ENCODE results near the gene CHST5. TPM values are rescaled to one million over a fixed set of nuclear protein-coding genes. Genes with fewer than 3 reads are reported as not detected.

CHST5 gene
- 0.15 TPM for polyA plus RNA-seq (2012; ENCODE audit: low read depth, missing spikeins)

DNA sequence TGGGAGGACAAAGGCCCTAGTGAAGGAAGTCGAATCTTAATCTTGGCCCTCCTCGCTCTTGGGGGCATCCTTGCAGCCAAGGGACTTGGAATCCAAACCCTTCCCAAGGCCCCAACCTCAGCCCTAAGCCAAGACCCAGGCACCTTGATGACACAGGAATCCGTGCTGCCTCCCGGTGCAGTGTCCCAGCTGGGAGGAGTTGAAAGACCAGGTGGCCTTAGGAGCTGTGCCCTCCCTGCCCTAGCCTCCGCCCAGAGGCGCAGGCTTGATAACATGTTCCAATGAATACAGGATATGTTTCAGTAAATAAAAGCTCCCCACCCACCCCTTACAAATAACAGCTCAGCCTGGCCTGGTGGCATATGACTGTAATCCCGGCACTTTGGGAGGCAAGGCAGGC lies at the start of gene CHST5:
Gene CHST5 (minus strand): TSS at position 208 of the 400 bp plus-strand sequence. CDS start 5,724 bp downstream, outside the sequence.
- TF ChIP-seq POLR2AphosphoS5 (IDR thresholded peaks at IDR 0.05; ENCODE audit: low read depth, low read length) = no peak
- TF ChIP-seq SPI1 (IDR thresholded peaks at IDR 0.05; ENCODE audit: low read depth, low read length) = no peak
- no peak for TF ChIP-seq PAX5 (IDR thresholded peaks at IDR 0.05; ENCODE audit: insufficient read depth, low read length, severe bottlenecking)
- TF ChIP-seq POLR2A (IDR thresholded peaks at IDR 0.05; ENCODE audit: low read depth, low read length) = no peak
- no peak for TF ChIP-seq POU2F2 (IDR thresholded peaks at IDR 0.05; ENCODE audit: low read depth, low read length)
- no peak for TF ChIP-seq TAF1 (IDR thresholded peaks at IDR 0.05; ENCODE audit: low read depth, low read length)
- FAIRE-seq (no peak), DNase-seq (ENCODE audit: insufficient read length, low spot score) (no peak)

DNA sequence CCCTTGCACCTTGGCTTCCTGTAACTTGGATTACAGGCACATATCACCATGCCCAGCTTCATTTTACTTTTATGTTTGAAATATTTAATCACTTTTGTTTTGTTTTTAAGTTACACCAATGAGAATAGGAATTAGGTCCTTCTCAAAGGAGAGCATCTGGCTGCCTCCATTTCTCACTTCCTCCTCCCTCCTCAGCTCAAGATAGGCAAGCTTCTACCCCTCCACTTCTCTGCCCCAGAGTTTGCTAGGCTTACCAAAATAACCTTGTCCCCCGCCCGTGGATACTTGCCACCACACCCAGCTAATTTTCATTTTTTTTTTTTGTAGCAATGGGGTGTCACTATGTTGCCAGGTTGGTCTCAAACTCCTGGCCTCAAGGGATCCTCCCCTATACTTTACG lies 48.2 kb upstream of the CHST5 start:
- FAIRE-seq = peak; percentile 13
- no peak for DNase-seq (ENCODE audit: insufficient read length, low spot score)
- TF ChIP-seq POU2F2 (IDR thresholded peaks at IDR 0.05; ENCODE audit: low read depth, low read length) = no peak
- TF ChIP-seq SPI1 (IDR thresholded peaks at IDR 0.05; ENCODE audit: low read depth, low read length) = peak; percentile 81
- no peak for TF ChIP-seq PAX5 (IDR thresholded peaks at IDR 0.05; ENCODE audit: insufficient read depth, low read length, severe bottlenecking)
- no peak for TF ChIP-seq TAF1 (IDR thresholded peaks at IDR 0.05; ENCODE audit: low read depth, low read length)

GRCh38 chr16:75579281-75579834 lies 43.5 kb upstream of the CHST5 start:
- TF ChIP-seq POLR2AphosphoS5 (IDR thresholded peaks at IDR 0.05; ENCODE audit: low read depth, low read length) (no peak), POLR2A (IDR thresholded peaks at IDR 0.05; ENCODE audit: low read depth, low read length) (no peak), POU2F2 (IDR thresholded peaks at IDR 0.05; ENCODE audit: low read depth, low read length) (no peak), PAX5 (IDR thresholded peaks at IDR 0.05; ENCODE audit: insufficient read depth, low read length, severe bottlenecking) (no peak), SPI1 (IDR thresholded peaks at IDR 0.05; ENCODE audit: low read depth, low read length) (no peak), TAF1 (IDR thresholded peaks at IDR 0.05; ENCODE audit: low read depth, low read length) (no peak)
- DNase-seq (ENCODE audit: insufficient read length, low spot score) = no peak

GRCh38 chr16:75578725-75579124 lies 42.8 kb upstream of the CHST5 start:
- DNase-seq (ENCODE audit: insufficient read length, low spot score) (no peak), FAIRE-seq (no peak)
- TF ChIP-seq PAX5 (IDR thresholded peaks at IDR 0.05; ENCODE audit: insufficient read depth, low read length, severe bottlenecking) (no peak), SPI1 (IDR thresholded peaks at IDR 0.05; ENCODE audit: low read depth, low read length) (no peak), TAF1 (IDR thresholded peaks at IDR 0.05; ENCODE audit: low read depth, low read length) (no peak), POU2F2 (IDR thresholded peaks at IDR 0.05; ENCODE audit: low read depth, low read length) (no peak), POLR2AphosphoS5 (IDR thresholded peaks at IDR 0.05; ENCODE audit: low read depth, low read length) (no peak), POLR2A (IDR thresholded peaks at IDR 0.05; ENCODE audit: low read depth, low read length) (no peak)

More at GRCh38 chr16:75579281-75579834, 43.5 kb upstream of the CHST5 start:
- FAIRE-seq = no peak

- FAIRE-seq = no peak
- DNase-seq (ENCODE audit: insufficient read length, low spot score) = no peak
- no peak for TF ChIP-seq SPI1 (IDR thresholded peaks at IDR 0.05; ENCODE audit: low read depth, low read length)
- no peak for TF ChIP-seq POLR2A (IDR thresholded peaks at IDR 0.05; ENCODE audit: low read depth, low read length)
- no peak for TF ChIP-seq PAX5 (IDR thresholded peaks at IDR 0.05; ENCODE audit: insufficient read depth, low read length, severe bottlenecking)
- no peak for TF ChIP-seq POLR2AphosphoS5 (IDR thresholded peaks at IDR 0.05; ENCODE audit: low read depth, low read length)
- TF ChIP-seq POU2F2 (IDR thresholded peaks at IDR 0.05; ENCODE audit: low read depth, low read length) = no peak
- TF ChIP-seq TAF1 (IDR thresholded peaks at IDR 0.05; ENCODE audit: low read depth, low read length) = no peak
Measured at GRCh38 chr16:75578212-75578611, 42.3 kb upstream of the CHST5 start.

- FAIRE-seq = peak; percentile 76
- TF ChIP-seq POLR2AphosphoS5 (IDR thresholded peaks at IDR 0.05; ENCODE audit: low read depth, low read length) (no peak), POU2F2 (IDR thresholded peaks at IDR 0.05; ENCODE audit: low read depth, low read length) (no peak), PAX5 (IDR thresholded peaks at IDR 0.05; ENCODE audit: insufficient read depth, low read length, severe bottlenecking) (no peak), TAF1 (IDR thresholded peaks at IDR 0.05; ENCODE audit: low read depth, low read length) (no peak), POLR2A (IDR thresholded peaks at IDR 0.05; ENCODE audit: low read depth, low read length) (0 out of 2 replicates have a peak, but pooled peaks have one; percentile 16), SPI1 (IDR thresholded peaks at IDR 0.05; ENCODE audit: low read depth, low read length) (peak; percentile 86)
Measured at GRCh38 chr16:75576384-75576811, 40.5 kb upstream of the CHST5 start.

GRCh38 chr16:75575958-75576357 lies 40.0 kb upstream of the CHST5 start:
- DNase-seq (ENCODE audit: insufficient read length, low spot score) (no peak), FAIRE-seq (no peak)
- TF ChIP-seq POLR2AphosphoS5 (IDR thresholded peaks at IDR 0.05; ENCODE audit: low read depth, low read length) (no peak), SPI1 (IDR thresholded peaks at IDR 0.05; ENCODE audit: low read depth, low read length) (no peak), PAX5 (IDR thresholded peaks at IDR 0.05; ENCODE audit: insufficient read depth, low read length, severe bottlenecking) (no peak), POU2F2 (IDR thresholded peaks at IDR 0.05; ENCODE audit: low read depth, low read length) (no peak), TAF1 (IDR thresholded peaks at IDR 0.05; ENCODE audit: low read depth, low read length) (no peak), POLR2A (IDR thresholded peaks at IDR 0.05; ENCODE audit: low read depth, low read length) (no peak)

More at GRCh38 chr16:75576384-75576811, 40.5 kb upstream of the CHST5 start:
- DNase-seq (ENCODE audit: insufficient read length, low spot score) = no peak

GRCh38 chr16:75573955-75574354 lies 38.0 kb upstream of the CHST5 start:
- FAIRE-seq (no peak), DNase-seq (ENCODE audit: insufficient read length, low spot score) (no peak)
- TF ChIP-seq TAF1 (IDR thresholded peaks at IDR 0.05; ENCODE audit: low read depth, low read length) (no peak), POU2F2 (IDR thresholded peaks at IDR 0.05; ENCODE audit: low read depth, low read length) (no peak), POLR2A (IDR thresholded peaks at IDR 0.05; ENCODE audit: low read depth, low read length) (no peak), POLR2AphosphoS5 (IDR thresholded peaks at IDR 0.05; ENCODE audit: low read depth, low read length) (no peak)

- DNase-seq (ENCODE audit: insufficient read length, low spot score) (no peak), FAIRE-seq (no peak)
- TF ChIP-seq PAX5 (IDR thresholded peaks at IDR 0.05; ENCODE audit: insufficient read depth, low read length, severe bottlenecking) (no peak), POLR2A (IDR thresholded peaks at IDR 0.05; ENCODE audit: low read depth, low read length) (no peak), POU2F2 (IDR thresholded peaks at IDR 0.05; ENCODE audit: low read depth, low read length) (no peak), SPI1 (IDR thresholded peaks at IDR 0.05; ENCODE audit: low read depth, low read length) (no peak), POLR2AphosphoS5 (IDR thresholded peaks at IDR 0.05; ENCODE audit: low read depth, low read length) (no peak), TAF1 (IDR thresholded peaks at IDR 0.05; ENCODE audit: low read depth, low read length) (no peak)
Measured at GRCh38 chr16:75572864-75573542, 37.1 kb upstream of the CHST5 start.
